GM23338 (cell line): Measurements from ENCODE around the gene ZNF275.

Experiments
- CREB1 ChIP-seq: fragments of 250-450 bp; sonication (Bioruptor Pico); IDR thresholded peaks from 2 replicates; pipeline ENCODE4 v1.5.0; 2020; ENCODE audit warnings: low read depth, mild to moderate bottlenecking, moderate library complexity
- EZH2 ChIP-seq: fragments of 200-600 bp; sonication (generic); IDR thresholded peaks from one replicate; pipeline ENCODE4 v1.8.0; 2017; ENCODE audit warnings: antibody characterized with exemption, mild to moderate bottlenecking, low read depth; ENCODE audit not compliant: unreplicated experiment
- EZH2phosphoT487 ChIP-seq: fragments of 200-600 bp; sonication (generic); IDR thresholded peaks from one replicate; pipeline ENCODE4 v1.8.1; 2018; ENCODE audit warnings: antibody characterized with exemption; ENCODE audit not compliant: unreplicated experiment
- TF ChIP-seq, protein P1 (sequence below), 2 experiments: fragments of 200-600 bp in 1 of 2; sonication (generic) in 1 of 2; conservative IDR thresholded peaks; 2 replicates each; pipeline versions ENCODE4 v1.5.1 to v1.6.1; 2016 to 2017; ENCODE audit warnings: antibody characterized with exemption in 2 of 2, low read depth in 2 of 2, mild to moderate bottlenecking in 2 of 2, moderate library complexity in 1 of 2
- TF ChIP-seq, protein P2 (sequence below): IDR thresholded peaks from one replicate; pipeline ENCODE4 v1.6.1; 2018; ENCODE audit warnings: antibody characterized with exemption; ENCODE audit not compliant: unreplicated experiment
- TF ChIP-seq, protein P3 (sequence below): fragments of 250-450 bp; sonication (Bioruptor Pico); IDR thresholded peaks from 2 replicates; pipeline ENCODE4 v1.5.0; 2020; ENCODE audit warnings: mild to moderate bottlenecking, moderate library complexity

DNA sequence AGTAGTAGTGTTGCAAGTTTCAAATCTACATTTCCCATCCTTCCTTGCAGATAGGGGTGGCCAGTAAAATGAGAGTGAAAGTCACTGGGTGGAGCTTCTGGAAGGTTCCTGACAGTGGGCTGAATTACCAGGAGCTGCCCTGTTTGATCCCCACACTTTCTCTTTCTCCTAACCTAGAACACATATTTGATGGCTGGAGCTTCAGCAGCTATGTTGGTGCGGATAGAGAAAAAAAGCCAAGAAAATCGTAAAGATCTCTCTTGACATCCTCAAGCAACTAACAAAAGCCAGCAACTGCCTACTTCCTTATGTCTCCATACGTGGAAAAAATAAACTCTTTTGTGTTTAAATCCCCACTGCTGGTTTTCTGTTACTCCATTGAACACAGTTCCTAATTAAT lies 32.2 kb downstream of the ZNF275 start:
- TF ChIP-seq, protein P1, sequence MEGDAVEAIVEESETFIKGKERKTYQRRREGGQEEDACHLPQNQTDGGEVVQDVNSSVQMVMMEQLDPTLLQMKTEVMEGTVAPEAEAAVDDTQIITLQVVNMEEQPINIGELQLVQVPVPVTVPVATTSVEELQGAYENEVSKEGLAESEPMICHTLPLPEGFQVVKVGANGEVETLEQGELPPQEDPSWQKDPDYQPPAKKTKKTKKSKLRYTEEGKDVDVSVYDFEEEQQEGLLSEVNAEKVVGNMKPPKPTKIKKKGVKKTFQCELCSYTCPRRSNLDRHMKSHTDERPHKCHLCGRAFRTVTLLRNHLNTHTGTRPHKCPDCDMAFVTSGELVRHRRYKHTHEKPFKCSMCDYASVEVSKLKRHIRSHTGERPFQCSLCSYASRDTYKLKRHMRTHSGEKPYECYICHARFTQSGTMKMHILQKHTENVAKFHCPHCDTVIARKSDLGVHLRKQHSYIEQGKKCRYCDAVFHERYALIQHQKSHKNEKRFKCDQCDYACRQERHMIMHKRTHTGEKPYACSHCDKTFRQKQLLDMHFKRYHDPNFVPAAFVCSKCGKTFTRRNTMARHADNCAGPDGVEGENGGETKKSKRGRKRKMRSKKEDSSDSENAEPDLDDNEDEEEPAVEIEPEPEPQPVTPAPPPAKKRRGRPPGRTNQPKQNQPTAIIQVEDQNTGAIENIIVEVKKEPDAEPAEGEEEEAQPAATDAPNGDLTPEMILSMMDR (conservative IDR thresholded peaks at IDR 0.05; ENCODE audit: low read depth in 2 of 2) = no peak
- no peak for TF ChIP-seq EZH2phosphoT487
- TF ChIP-seq, protein P2, sequence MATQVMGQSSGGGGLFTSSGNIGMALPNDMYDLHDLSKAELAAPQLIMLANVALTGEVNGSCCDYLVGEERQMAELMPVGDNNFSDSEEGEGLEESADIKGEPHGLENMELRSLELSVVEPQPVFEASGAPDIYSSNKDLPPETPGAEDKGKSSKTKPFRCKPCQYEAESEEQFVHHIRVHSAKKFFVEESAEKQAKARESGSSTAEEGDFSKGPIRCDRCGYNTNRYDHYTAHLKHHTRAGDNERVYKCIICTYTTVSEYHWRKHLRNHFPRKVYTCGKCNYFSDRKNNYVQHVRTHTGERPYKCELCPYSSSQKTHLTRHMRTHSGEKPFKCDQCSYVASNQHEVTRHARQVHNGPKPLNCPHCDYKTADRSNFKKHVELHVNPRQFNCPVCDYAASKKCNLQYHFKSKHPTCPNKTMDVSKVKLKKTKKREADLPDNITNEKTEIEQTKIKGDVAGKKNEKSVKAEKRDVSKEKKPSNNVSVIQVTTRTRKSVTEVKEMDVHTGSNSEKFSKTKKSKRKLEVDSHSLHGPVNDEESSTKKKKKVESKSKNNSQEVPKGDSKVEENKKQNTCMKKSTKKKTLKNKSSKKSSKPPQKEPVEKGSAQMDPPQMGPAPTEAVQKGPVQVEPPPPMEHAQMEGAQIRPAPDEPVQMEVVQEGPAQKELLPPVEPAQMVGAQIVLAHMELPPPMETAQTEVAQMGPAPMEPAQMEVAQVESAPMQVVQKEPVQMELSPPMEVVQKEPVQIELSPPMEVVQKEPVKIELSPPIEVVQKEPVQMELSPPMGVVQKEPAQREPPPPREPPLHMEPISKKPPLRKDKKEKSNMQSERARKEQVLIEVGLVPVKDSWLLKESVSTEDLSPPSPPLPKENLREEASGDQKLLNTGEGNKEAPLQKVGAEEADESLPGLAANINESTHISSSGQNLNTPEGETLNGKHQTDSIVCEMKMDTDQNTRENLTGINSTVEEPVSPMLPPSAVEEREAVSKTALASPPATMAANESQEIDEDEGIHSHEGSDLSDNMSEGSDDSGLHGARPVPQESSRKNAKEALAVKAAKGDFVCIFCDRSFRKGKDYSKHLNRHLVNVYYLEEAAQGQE = no peak
- TF ChIP-seq, protein P3, sequence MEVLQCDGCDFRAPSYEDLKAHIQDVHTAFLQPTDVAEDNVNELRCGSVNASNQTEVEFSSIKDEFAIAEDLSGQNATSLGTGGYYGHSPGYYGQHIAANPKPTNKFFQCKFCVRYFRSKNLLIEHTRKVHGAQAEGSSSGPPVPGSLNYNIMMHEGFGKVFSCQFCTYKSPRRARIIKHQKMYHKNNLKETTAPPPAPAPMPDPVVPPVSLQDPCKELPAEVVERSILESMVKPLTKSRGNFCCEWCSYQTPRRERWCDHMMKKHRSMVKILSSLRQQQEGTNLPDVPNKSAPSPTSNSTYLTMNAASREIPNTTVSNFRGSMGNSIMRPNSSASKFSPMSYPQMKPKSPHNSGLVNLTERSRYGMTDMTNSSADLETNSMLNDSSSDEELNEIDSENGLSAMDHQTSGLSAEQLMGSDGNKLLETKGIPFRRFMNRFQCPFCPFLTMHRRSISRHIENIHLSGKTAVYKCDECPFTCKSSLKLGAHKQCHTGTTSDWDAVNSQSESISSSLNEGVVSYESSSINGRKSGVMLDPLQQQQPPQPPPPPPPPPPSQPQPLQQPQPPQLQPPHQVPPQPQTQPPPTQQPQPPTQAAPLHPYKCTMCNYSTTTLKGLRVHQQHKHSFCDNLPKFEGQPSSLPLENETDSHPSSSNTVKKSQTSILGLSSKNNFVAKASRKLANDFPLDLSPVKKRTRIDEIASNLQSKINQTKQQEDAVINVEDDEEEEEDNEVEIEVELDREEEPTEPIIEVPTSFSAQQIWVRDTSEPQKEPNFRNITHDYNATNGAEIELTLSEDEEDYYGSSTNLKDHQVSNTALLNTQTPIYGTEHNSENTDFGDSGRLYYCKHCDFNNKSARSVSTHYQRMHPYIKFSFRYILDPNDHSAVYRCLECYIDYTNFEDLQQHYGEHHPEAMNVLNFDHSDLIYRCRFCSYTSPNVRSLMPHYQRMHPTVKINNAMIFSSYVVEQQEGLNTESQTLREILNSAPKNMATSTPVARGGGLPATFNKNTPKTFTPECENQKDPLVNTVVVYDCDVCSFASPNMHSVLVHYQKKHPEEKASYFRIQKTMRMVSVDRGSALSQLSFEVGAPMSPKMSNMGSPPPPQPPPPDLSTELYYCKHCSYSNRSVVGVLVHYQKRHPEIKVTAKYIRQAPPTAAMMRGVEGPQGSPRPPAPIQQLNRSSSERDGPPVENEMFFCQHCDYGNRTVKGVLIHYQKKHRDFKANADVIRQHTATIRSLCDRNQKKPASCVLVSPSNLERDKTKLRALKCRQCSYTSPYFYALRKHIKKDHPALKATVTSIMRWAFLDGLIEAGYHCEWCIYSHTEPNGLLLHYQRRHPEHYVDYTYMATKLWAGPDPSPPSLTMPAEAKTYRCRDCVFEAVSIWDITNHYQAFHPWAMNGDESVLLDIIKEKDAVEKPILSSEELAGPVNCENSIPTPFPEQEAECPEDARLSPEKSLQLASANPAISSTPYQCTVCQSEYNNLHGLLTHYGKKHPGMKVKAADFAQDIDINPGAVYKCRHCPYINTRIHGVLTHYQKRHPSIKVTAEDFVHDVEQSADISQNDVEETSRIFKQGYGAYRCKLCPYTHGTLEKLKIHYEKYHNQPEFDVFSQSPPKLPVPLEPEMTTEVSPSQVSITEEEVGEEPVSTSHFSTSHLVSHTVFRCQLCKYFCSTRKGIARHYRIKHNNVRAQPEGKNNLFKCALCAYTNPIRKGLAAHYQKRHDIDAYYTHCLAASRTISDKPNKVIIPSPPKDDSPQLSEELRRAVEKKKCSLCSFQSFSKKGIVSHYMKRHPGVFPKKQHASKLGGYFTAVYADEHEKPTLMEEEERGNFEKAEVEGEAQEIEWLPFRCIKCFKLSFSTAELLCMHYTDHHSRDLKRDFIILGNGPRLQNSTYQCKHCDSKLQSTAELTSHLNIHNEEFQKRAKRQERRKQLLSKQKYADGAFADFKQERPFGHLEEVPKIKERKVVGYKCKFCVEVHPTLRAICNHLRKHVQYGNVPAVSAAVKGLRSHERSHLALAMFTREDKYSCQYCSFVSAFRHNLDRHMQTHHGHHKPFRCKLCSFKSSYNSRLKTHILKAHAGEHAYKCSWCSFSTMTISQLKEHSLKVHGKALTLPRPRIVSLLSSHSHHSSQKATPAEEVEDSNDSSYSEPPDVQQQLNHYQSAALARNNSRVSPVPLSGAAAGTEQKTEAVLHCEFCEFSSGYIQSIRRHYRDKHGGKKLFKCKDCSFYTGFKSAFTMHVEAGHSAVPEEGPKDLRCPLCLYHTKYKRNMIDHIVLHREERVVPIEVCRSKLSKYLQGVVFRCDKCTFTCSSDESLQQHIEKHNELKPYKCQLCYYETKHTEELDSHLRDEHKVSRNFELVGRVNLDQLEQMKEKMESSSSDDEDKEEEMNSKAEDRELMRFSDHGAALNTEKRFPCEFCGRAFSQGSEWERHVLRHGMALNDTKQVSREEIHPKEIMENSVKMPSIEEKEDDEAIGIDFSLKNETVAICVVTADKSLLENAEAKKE (CRISPR knock-in tag) = no peak
- no peak for TF ChIP-seq CREB1 (CRISPR knock-in tag)
- no peak for TF ChIP-seq EZH2
